ENCODE results near the gene LAMC3. TPM values are rescaled to one million over a fixed set of nuclear protein-coding genes. Genes with fewer than 3 reads are reported as not detected.

The LAMC3 gene
- total RNA-seq, 1 donor from 2014 or later = 0.09 TPM

DNA sequence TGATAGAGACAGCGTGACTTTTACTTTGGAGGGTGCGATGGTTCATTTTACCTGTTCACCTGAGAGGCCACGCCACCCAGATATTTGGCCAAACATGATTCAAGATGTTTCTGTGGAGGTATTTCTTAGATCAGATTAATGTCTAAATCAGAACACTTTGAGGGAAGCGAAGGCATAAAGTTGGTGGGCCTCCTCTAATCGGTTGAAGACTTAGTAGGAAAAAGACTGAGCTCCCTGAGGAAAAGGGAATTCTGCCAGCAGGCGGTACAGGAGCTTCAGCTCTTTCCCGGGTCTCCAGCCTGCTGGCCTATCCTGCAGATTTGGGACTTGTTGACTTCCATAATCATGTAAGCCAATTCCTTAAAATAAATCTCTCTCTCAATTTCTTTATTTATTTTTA lies 7.0 kb upstream of the LAMC3 start:
- Mint-ChIP-seq H3K36me3 (ENCODE audit: low read depth) (no peaks in the 10 kb centered on the region), H3K4me1 (peaks cover 1% of the 10 kb centered on the region), H3K27me3 (peaks cover 6% of the 10 kb centered on the region), H3K27ac (no peak overlapping the region), H3K9me3 (no peaks in the 10 kb centered on the region), H3K4me3 (no peak overlapping the region)
- no peak for DNase-seq
- intact Hi-C loops (cut with micrococcal nuclease) = no loop called here

- H3K27me3 Mint-ChIP-seq = peaks cover 23% of the 10 kb centered on the region
- DNase-seq = no peak
- intact Hi-C loops (cut with micrococcal nuclease) = no loop called here
- H3K36me3 Mint-ChIP-seq (ENCODE audit: low read depth) = no peaks in the 10 kb centered on the region
- no peaks in the 10 kb centered on the region for H3K9me3 Mint-ChIP-seq
- no peak overlapping the region for H3K27ac Mint-ChIP-seq
- H3K4me3 Mint-ChIP-seq = no peak overlapping the region
- no peaks in the 10 kb centered on the region for H3K4me1 Mint-ChIP-seq
Observed at GRCh38 chr9:131006601-131007000, 2.4 kb upstream of the LAMC3 start.

DNA sequence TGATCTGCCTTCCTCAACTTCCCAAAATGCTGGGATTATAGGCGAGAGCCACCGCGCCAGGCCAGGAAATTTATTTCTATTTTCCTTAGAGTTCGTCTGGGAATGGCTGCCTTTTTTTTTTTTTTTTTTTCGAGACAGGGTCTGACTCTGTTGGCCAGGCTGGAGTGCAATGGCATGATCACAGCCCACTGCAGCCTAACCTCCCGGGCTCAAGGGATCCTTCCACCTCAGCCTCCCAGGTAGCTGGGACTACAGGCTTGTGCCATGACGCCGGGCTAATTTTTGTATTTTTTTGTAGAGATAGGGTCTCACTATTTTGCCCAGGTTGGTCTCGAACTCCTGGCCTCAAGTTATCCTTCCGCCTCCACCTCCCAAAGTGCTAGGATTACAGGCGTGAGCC lies 888 bp upstream of the LAMC3 start:
- H3K4me3 Mint-ChIP-seq = no peak overlapping the region
- no peaks in the 10 kb centered on the region for H3K4me1 Mint-ChIP-seq
- no peak overlapping the region for H3K27ac Mint-ChIP-seq
- H3K36me3 Mint-ChIP-seq (ENCODE audit: low read depth) = no peaks in the 10 kb centered on the region
- intact Hi-C loops (cut with micrococcal nuclease) = no loop called here
- DNase-seq = no peak
- peaks cover 23% of the 10 kb centered on the region for H3K27me3 Mint-ChIP-seq
- H3K9me3 Mint-ChIP-seq = no peaks in the 10 kb centered on the region

DNA sequence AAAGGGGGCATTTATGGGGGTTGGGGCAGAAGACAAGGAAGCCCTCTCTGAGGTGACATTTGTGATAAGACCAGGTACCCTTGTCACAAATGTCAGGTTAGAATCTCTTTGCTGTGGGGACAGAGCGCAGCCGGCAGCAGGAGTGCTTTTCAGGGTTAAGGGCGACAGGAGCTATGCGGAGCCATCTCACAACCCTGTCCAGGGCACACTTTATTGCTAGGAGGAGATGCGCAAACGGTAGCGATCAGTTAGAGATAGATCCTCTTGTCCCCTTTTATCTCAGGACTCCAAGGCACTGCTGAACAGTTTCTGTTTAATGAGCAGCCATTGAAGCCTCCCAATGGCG lies 438 bp upstream of the LAMC3 start:
- Mint-ChIP-seq H3K27me3 (peaks cover 23% of the 10 kb centered on the region), H3K36me3 (ENCODE audit: low read depth) (no peaks in the 10 kb centered on the region), H3K9me3 (no peaks in the 10 kb centered on the region), H3K4me3 (no peak overlapping the region), H3K27ac (no peak overlapping the region), H3K4me1 (no peaks in the 10 kb centered on the region)
- no peak for DNase-seq
- intact Hi-C loops (cut with micrococcal nuclease) = no loop called here

DNA sequence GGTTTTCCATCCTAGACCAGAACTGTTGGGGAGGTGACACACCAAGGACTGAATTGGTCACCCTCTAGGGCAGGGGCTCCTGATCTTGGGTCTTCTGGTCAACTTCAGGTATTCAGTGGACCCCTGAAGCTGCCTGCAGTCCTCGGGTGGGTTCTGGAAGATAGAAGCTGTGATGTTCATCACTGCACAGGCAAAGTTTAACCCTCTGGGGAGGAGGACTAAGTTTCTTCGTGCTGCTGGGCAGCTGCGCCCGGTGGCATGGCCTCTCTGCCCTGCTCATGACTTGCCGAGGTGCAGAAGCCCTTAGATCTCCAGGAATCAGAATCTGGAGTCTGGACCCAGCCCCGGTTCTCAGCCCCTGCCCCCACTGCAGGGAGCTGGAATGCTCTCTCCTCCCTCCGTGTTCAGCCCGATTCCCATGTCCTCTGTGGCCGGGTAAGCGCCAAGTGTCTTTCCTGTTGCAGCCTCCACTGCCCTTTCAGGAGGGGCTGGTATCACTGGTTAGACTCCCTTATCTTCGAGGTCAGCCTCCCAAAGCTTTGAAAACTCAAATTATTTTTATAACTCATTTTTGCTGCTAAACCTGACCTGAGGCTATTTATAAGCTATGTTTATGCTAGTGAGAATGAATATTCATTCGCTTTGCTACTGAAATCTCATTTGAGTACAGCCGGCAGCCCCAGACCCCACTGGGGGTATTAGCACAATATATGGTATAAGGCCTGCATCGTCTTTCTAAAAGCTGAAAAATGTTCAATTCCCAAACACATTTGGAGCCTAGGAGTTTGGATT lies 1.7 kb downstream of the LAMC3 start:
- no peaks in the 10 kb centered on the region for H3K4me1 Mint-ChIP-seq
- no peak for DNase-seq
- H3K4me3 Mint-ChIP-seq = no peak overlapping the region
- intact Hi-C loops (cut with micrococcal nuclease) = no loop called here
- no peak overlapping the region for H3K27ac Mint-ChIP-seq
- H3K27me3 Mint-ChIP-seq = peaks cover 23% of the 10 kb centered on the region
- H3K36me3 Mint-ChIP-seq (ENCODE audit: low read depth) = no peaks in the 10 kb centered on the region
- H3K9me3 Mint-ChIP-seq = no peaks in the 10 kb centered on the region

- Mint-ChIP-seq H3K36me3 (ENCODE audit: low read depth) (no peaks in the 10 kb centered on the region), H3K4me1 (no peaks in the 10 kb centered on the region), H3K27ac (no peak overlapping the region), H3K27me3 (peaks cover 23% of the 10 kb centered on the region), H3K4me3 (no peak overlapping the region), H3K9me3 (no peaks in the 10 kb centered on the region)
- intact Hi-C loops (cut with micrococcal nuclease) = no loop called here
- no peak for DNase-seq
Observed at GRCh38 chr9:131011274-131012022, 2.5 kb downstream of the LAMC3 start.

DNA sequence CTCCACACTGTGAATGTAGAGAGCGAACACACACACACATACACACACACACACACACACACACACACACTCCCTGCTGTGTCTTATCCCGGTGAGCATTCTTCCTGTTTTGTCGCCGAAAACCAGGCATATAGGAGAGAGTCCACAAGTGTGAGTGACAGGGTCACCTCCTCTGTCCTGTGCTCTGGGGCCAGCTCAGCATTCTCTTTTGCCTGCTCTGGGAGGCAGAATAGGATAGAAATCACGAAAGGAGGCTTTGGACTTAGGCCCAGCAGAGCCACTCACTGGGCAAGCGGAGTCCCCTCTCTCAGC lies 3.0 kb downstream of the LAMC3 start:
- no peaks in the 10 kb centered on the region for H3K4me1 Mint-ChIP-seq
- intact Hi-C loops (cut with micrococcal nuclease) = no loop called here
- peaks cover 21% of the 10 kb centered on the region for H3K27me3 Mint-ChIP-seq
- DNase-seq = no peak
- H3K9me3 Mint-ChIP-seq = no peaks in the 10 kb centered on the region
- H3K27ac Mint-ChIP-seq = no peak overlapping the region
- H3K4me3 Mint-ChIP-seq = no peak overlapping the region
- H3K36me3 Mint-ChIP-seq (ENCODE audit: low read depth) = no peaks in the 10 kb centered on the region

DNA sequence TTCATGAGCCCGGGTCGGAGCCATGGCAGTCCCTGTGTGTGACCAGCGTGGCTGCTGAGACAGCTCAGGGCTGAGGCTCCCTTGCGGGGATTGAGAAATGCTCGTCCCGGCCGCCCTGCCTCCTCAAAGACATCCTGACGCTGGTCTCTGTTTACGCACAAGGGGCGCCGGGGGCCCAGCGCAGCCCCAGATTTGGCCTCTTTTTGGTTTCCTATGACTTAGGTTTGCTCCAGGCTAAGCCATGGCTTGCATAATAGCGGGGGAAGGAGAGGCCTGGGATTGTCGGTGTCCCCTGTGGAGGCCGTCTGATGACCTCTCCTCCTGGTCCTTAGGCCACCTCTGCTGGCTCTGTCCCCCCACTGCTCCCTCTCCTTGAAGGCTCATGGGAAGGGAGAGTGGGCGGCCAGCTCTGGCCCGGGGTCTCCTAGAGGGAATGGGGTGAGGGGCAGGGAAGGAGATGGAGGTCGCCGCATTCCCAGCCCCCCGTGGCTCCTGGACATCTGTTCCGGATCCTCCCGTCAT lies 3.5 kb downstream of the LAMC3 start:
- peaks cover 21% of the 10 kb centered on the region for H3K27me3 Mint-ChIP-seq

DNA sequence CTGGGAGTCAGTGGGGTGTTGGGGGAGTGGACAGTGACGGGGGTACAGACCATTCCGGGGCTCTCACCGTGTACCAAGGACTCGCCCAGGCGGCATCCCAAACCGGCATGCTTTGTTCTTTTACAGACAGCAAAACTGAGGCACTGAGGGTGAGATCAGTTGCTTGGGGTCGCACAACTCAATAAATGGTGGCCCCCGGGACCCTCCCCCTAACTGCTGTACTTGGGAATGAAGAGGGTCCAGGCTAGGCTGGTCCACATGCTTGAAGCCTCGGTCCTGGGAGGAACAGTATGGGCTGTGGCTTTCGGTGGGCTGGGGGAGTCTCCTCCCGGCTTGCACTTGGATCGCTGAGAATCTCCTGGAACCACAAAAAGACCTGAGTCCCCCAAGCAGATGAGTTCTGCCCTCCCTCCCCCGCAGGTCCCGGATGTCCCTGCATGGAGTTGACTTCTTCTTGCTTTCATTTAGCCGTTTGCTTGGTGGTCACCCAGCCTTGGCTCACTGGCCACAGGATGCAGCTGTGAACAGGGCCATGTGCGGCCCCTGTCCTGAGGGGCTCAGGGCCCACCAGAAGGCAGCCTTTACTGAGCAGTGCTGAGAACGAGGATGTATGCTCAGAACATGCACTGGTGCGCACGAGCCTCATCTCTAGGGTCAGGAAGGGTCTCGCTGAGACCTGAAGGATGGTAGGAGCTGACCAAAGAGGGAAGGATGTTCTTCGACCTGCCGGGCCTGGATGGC lies 4.2 kb downstream of the LAMC3 start:
- Mint-ChIP-seq H3K4me1 (no peaks in the 10 kb centered on the region), H3K9me3 (no peaks in the 10 kb centered on the region), H3K36me3 (ENCODE audit: low read depth) (no peaks in the 10 kb centered on the region), H3K4me3 (no peak overlapping the region), H3K27ac (no peak overlapping the region), H3K27me3 (peaks cover 17% of the 10 kb centered on the region)
- intact Hi-C loops (cut with micrococcal nuclease) = no loop called here
- DNase-seq = no peak

More for the DNA sequence above, 3.5 kb downstream of the LAMC3 start:
- no peak overlapping the region for H3K27ac Mint-ChIP-seq
- no peaks in the 10 kb centered on the region for H3K4me1 Mint-ChIP-seq
- intact Hi-C loops (cut with micrococcal nuclease) = no loop called here
- no peaks in the 10 kb centered on the region for H3K9me3 Mint-ChIP-seq
- H3K4me3 Mint-ChIP-seq = no peak overlapping the region
- H3K36me3 Mint-ChIP-seq (ENCODE audit: low read depth) = no peaks in the 10 kb centered on the region
- no peak for DNase-seq

DNA sequence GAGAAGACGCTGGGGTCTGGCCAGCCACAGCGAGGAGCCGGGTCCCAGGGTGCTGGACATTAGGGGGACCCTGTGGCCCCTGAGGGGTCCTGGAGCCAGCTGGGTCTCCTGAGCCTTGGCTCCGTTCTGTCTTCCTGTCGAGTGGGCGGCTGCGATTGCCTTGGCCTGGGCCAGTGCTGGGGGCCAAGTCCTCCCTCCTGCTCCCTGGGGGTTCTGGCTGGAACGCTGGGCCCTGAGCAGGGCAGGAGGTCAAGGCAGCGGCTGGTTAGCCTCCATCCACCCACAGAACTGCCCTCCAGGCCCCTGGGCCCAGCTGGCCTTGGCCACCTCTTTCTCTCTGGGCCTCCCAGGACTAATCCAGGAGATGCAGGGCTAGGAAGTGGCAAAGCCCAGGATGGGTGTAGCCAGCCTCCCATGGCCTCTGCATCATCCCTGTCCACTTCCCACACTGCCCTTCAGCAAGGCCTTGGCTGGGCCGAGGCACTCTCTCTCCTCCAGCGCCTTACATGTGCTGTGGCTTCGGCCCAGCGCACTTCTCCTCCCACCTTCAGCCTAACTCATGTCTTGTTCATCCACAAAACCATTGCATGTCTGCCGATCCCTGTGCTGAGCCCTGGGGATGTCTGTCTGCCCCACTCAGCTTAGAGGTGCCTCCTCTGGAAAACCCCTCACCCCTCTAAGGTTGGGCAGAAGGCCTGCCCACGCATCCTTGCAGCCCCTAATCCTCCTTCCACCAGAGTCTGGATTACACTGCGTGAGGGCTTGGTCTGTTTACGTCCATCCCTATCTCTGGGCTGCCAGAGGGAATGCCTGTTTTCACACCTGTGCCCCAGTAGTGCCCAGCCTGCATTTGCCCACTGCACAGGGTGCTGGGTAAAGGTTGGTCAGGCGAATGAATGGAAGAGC lies 5.0 kb downstream of the LAMC3 start:
- H3K4me1 Mint-ChIP-seq = no peaks in the 10 kb centered on the region
- H3K9me3 Mint-ChIP-seq = no peaks in the 10 kb centered on the region
- no peaks in the 10 kb centered on the region for H3K36me3 Mint-ChIP-seq (ENCODE audit: low read depth)

GRCh38 chr9:131015112-131015511 lies 6.1 kb downstream of the LAMC3 start:
- Mint-ChIP-seq H3K27me3 (peaks cover 7% of the 10 kb centered on the region), H3K36me3 (ENCODE audit: low read depth) (no peaks in the 10 kb centered on the region), H3K27ac (no peak overlapping the region), H3K9me3 (no peaks in the 10 kb centered on the region), H3K4me3 (no peak overlapping the region), H3K4me1 (no peaks in the 10 kb centered on the region)
- DNase-seq = no peak
- intact Hi-C loops (cut with micrococcal nuclease) = no loop called here

More for the DNA sequence above, 5.0 kb downstream of the LAMC3 start:
- Mint-ChIP-seq H3K27me3 (peaks cover 11% of the 10 kb centered on the region), H3K4me3 (no peak overlapping the region), H3K27ac (no peak overlapping the region)
- intact Hi-C loops (cut with micrococcal nuclease) = no loop called here
- no peak for DNase-seq

DNA sequence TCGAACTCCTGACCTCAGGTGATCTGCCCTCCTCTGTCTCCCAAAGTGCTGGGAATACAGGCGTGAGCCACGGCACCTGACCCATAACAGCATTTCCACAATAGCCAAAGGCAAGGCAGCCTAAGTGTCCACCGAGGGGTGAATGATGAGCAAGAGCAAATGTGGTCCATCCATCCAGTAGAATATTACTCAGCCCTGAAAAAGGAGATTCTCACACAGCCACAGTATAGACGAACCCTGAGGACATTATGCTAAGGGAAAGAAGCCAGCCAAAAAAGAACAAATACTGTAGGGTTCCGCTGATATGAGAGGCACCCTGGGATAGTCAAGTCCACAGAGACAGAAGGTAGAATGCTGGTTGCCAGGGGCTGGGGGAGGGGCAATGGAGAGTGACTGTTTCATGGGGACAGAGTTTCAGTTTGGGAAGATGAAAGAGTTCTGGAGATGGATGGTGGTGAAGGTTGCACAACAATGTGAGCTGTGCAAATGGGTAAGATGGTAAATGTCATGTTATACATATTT lies 7.0 kb downstream of the LAMC3 start:
- H3K4me3 Mint-ChIP-seq = no peak overlapping the region
- H3K36me3 Mint-ChIP-seq (ENCODE audit: low read depth) = no peaks in the 10 kb centered on the region
- DNase-seq = no peak
- no peaks in the 10 kb centered on the region for H3K9me3 Mint-ChIP-seq
- H3K4me1 Mint-ChIP-seq = no peaks in the 10 kb centered on the region
- H3K27me3 Mint-ChIP-seq = no peaks in the 10 kb centered on the region
- intact Hi-C loops (cut with micrococcal nuclease) = no loop called here
- no peak overlapping the region for H3K27ac Mint-ChIP-seq

GRCh38 chr9:131017067-131017466 lies 8.1 kb downstream of the LAMC3 start:
- H3K4me1 Mint-ChIP-seq = no peaks in the 10 kb centered on the region
- H3K4me3 Mint-ChIP-seq = no peak overlapping the region
- intact Hi-C loops (cut with micrococcal nuclease) = no loop called here
- no peaks in the 10 kb centered on the region for H3K27me3 Mint-ChIP-seq
- no peak for DNase-seq
- H3K36me3 Mint-ChIP-seq (ENCODE audit: low read depth) = no peaks in the 10 kb centered on the region
- H3K27ac Mint-ChIP-seq = no peak overlapping the region
- H3K9me3 Mint-ChIP-seq = no peaks in the 10 kb centered on the region
